Endothelial cell of umbilical vein (primary cell): ENCODE results near the gene DIS3L2. TPM values are rescaled to one million over a fixed set of nuclear protein-coding genes. Genes with fewer than 3 reads are reported as not detected.

Source experiments
- BruUV-seq: library from RNA; stranded (reverse); fragments of 400-500 nt; replicated peaks from 2 replicates; lab custom pipeline; 2021; lab: Mats Ljungman, UMichigan
- CTCF ChIA-PET: fragments of 300-600, 350-600 bp; sonication (Branson Sonifier 250); formaldehyde crosslinking; loops from one replicate; lab custom pipeline; 2021; ENCODE audit warnings: antibody characterized with exemption, inconsistent platforms; lab: Charles Lee
- POLR2A ChIA-PET: fragments of 300-600, 350-600 bp; sonication (Branson Sonifier 250); formaldehyde crosslinking; loops from one replicate; lab custom pipeline; 2021; ENCODE audit warnings: antibody characterized with exemption, inconsistent platforms; lab: Charles Lee
- DNase-seq: peaks from one replicate; pipeline ENCODE4 v3.0.0-alpha.2; 2011; ENCODE audit warnings: low read depth, low spot score
- FAIRE-seq: peaks from 2 replicates; lab custom pipeline; 2011; peaks lifted over from hg19 to GRCh38; lab: Jason Lieb, UNC
- H2AFZ ChIP-seq: 2 replicates; pipeline ENCODE4 v1.6.0; 2012; ENCODE audit warnings: low read depth, low read length, control low read depth, inconsistent platforms
- H3K27ac ChIP-seq: 2 replicates; pipeline ENCODE4 v1.5.1; 2011; ENCODE audit warnings: low read depth, mild to moderate bottlenecking, control low read depth, low read length, moderate library complexity; ENCODE audit not compliant: insufficient read depth
- H3K27me3 ChIP-seq, 2 experiments: 2 replicates each; pipeline versions ENCODE4 v1.6.0 to v1.6.1; 2011; ENCODE audit warnings: low read length in 2 of 2, mixed read lengths in 1 of 2; ENCODE audit not compliant: control insufficient read depth in 2 of 2, insufficient read depth in 2 of 2
- H3K36me3 ChIP-seq, 2 experiments: 2 replicates in 1 of 2; 3 replicates in 1 of 2; pipeline ENCODE4 v1.5.1; 2011; ENCODE audit warnings: low read length in 2 of 2, mild to moderate bottlenecking in 1 of 2, moderate library complexity in 1 of 2; ENCODE audit not compliant: control insufficient read depth in 2 of 2, insufficient read depth in 2 of 2; ENCODE audit errors: extremely low read depth in 1 of 2
- H3K4me1 ChIP-seq: 3 replicates; pipeline ENCODE4 v1.5.1; 2011; ENCODE audit warnings: mild to moderate bottlenecking, low read length; ENCODE audit not compliant: control insufficient read depth, insufficient read depth; ENCODE audit errors: extremely low read depth
- H3K4me2 ChIP-seq: 2 replicates; pipeline ENCODE4 v1.6.1; 2011; ENCODE audit warnings: low read length, control low read depth, mixed read lengths; ENCODE audit not compliant: insufficient read depth
- H3K4me3 ChIP-seq, 3 experiments: fragments of 200-600 bp in 1 of 3; sonication (generic), shearing (Covaris generic) in 1 of 3; replicated peaks in 1 of 3; 2 replicates each; pipeline ENCODE4 v1.5.1; 2011 to 2016; ENCODE audit warnings: control low read depth in 3 of 3, low read length in 3 of 3, mild to moderate bottlenecking in 2 of 3, inconsistent platforms in 1 of 3, low read depth in 1 of 3, moderate library complexity in 1 of 3; ENCODE audit not compliant: insufficient read depth in 1 of 3
- H3K79me2 ChIP-seq: 2 replicates; pipeline ENCODE4 v1.6.0; 2012; ENCODE audit warnings: low read length, inconsistent platforms; ENCODE audit not compliant: control insufficient read depth, insufficient read depth
- H3K9ac ChIP-seq: replicated peaks from 2 replicates; pipeline ENCODE3; 2011; ENCODE audit warnings: low read length, control low read depth; ENCODE audit not compliant: insufficient read depth; ENCODE audit errors: extremely low read depth
- H3K9me1 ChIP-seq: replicated peaks from 3 replicates; pipeline ENCODE4 v1.6.0; 2011; ENCODE audit warnings: mild to moderate bottlenecking, low read length; ENCODE audit not compliant: control insufficient read depth, insufficient read depth; ENCODE audit errors: extremely low read depth
- H3K9me3 ChIP-seq: replicated peaks from 2 replicates; pipeline ENCODE4 v1.5.1; 2012; ENCODE audit warnings: low read length, inconsistent platforms; ENCODE audit not compliant: control insufficient read depth, insufficient read depth
- H4K20me1 ChIP-seq: replicated peaks from 2 replicates; pipeline ENCODE3; 2011; ENCODE audit warnings: mild to moderate bottlenecking, low read length; ENCODE audit not compliant: control insufficient read depth, insufficient read depth; ENCODE audit errors: extremely low read depth
- EZH2 ChIP-seq: IDR thresholded peaks from 2 replicates; pipeline ENCODE4 v1.6.1; 2012; ENCODE audit warnings: borderline replicate concordance, low read depth, mild to moderate bottlenecking, moderate library complexity, low read length, inconsistent platforms; ENCODE audit not compliant: severe bottlenecking
- FOS ChIP-seq: IDR thresholded peaks from 2 replicates; pipeline ENCODE4 v1.6.1; 2011; ENCODE audit warnings: mild to moderate bottlenecking, low read length, moderate library complexity, borderline replicate concordance; ENCODE audit not compliant: insufficient read depth
- GATA2 ChIP-seq: IDR thresholded peaks from 2 replicates; pipeline ENCODE4 v1.7.0; 2011; ENCODE audit warnings: low read depth, mild to moderate bottlenecking, moderate library complexity, mixed read lengths, low read length; ENCODE audit not compliant: insufficient read length, insufficient read depth
- JUN ChIP-seq: IDR thresholded peaks from 2 replicates; pipeline ENCODE4 v1.6.1; 2011; ENCODE audit warnings: borderline replicate concordance, low read depth; ENCODE audit not compliant: insufficient read length, insufficient read depth
- MYC ChIP-seq: IDR thresholded peaks from one replicate; pipeline ENCODE4 v1.6.1; 2011; ENCODE audit warnings: mild to moderate bottlenecking, low read depth, low read length
- POLR2A ChIP-seq: IDR thresholded peaks from 2 replicates; pipeline ENCODE4 v1.6.1; 2012; ENCODE audit warnings: low read depth, mild to moderate bottlenecking, control low read depth, low read length
- POLR2AphosphoS5 ChIP-seq: IDR thresholded peaks from 2 replicates; pipeline ENCODE4 v1.6.1; 2012; ENCODE audit warnings: low read depth, mild to moderate bottlenecking, control low read depth, low read length, moderate library complexity; ENCODE audit not compliant: insufficient read depth
- dilution Hi-C: fragments of 300-500 bp; cut with MboI; formaldehyde crosslinking; loops from one replicate; pipeline ENCODE4 v1.15.0; 2019; ENCODE audit warnings: low sequenced_read_pairs; ENCODE audit not compliant: extremely low pct_ligation_motif_present
- intact Hi-C: fragments of 100-400 bp; cut with micrococcal nuclease; formaldehyde crosslinking; loops from one replicate; pipeline ENCODE4 v1.10.0; 2022
- polyA plus RNA-seq, 4 experiments: library from polyadenylated mRNA; depleted of rRNA in 3 of 4; stranded (reverse) in 3 of 4; unstranded in 1 of 4; fragments of >200 nt; gene quantifications; 2 replicates each; pipeline versions ENCODE4 v1.2.1 to v1.2.3, GENCODE V29; 2011 to 2012; ENCODE audit warnings: missing spikeins in 1 of 4
- total RNA-seq: library from RNA; stranded (reverse); gene quantifications from 2 replicates; pipeline ENCODE4 v1.2.3, GENCODE V29; 2021
- TF ChIP-seq, protein P1 (sequence below), 2 donors: IDR thresholded peaks; 1 replicate in 1 of 2; 2 replicates in 1 of 2; pipeline ENCODE4 v1.5.1; 2011; ENCODE audit warnings: low read length in 2 of 2, mild to moderate bottlenecking in 2 of 2, moderate library complexity in 2 of 2, control low read depth in 1 of 2, inconsistent platforms in 1 of 2, low read depth in 1 of 2; ENCODE audit not compliant: insufficient read depth in 1 of 2; ENCODE audit errors: extremely low read depth in 1 of 2
- TF ChIP-seq, protein P2 (sequence below): IDR thresholded peaks from 2 replicates; pipeline ENCODE4 v1.6.1; 2011; ENCODE audit not compliant: insufficient read depth, insufficient read length

DIS3L2 gene
- total and polyA plus RNA-seq, 2 donors (not counting 3 experiments of a cell fraction or from before 2014, with no cell fraction given), result 14.6 to 31.2 TPM

- no peaks in the 10 kb centered on the region for H3K36me3 ChIP-seq
- peak overlapping the region; percentile 52 for H3K4me2 ChIP-seq
- peaks cover 44 to 57% of the 10 kb centered on the region in 2 experiments for H3K27me3 ChIP-seq
- H3K4me3 ChIP-seq, result peak overlapping the region in 2 of 3 experiments; percentile 15 to 30
- no peaks in the 10 kb centered on the region for H4K20me1 ChIP-seq
- no peaks in the 10 kb centered on the region for H3K79me2 ChIP-seq
- TF ChIP-seq FOS (no peak), MYC (no peak), POLR2A (no peak), JUN (no peak), EZH2 (no peak), GATA2 (no peak), POLR2AphosphoS5 (no peak)
- TF ChIP-seq, protein P1, sequence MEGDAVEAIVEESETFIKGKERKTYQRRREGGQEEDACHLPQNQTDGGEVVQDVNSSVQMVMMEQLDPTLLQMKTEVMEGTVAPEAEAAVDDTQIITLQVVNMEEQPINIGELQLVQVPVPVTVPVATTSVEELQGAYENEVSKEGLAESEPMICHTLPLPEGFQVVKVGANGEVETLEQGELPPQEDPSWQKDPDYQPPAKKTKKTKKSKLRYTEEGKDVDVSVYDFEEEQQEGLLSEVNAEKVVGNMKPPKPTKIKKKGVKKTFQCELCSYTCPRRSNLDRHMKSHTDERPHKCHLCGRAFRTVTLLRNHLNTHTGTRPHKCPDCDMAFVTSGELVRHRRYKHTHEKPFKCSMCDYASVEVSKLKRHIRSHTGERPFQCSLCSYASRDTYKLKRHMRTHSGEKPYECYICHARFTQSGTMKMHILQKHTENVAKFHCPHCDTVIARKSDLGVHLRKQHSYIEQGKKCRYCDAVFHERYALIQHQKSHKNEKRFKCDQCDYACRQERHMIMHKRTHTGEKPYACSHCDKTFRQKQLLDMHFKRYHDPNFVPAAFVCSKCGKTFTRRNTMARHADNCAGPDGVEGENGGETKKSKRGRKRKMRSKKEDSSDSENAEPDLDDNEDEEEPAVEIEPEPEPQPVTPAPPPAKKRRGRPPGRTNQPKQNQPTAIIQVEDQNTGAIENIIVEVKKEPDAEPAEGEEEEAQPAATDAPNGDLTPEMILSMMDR (IDR thresholded peaks at IDR 0.05; ENCODE audit: extremely low read depth in 1 of 2, insufficient read depth in 1 of 2, low read depth in 1 of 2, low read length in 2 of 2), result no peak
- TF ChIP-seq, protein P2, sequence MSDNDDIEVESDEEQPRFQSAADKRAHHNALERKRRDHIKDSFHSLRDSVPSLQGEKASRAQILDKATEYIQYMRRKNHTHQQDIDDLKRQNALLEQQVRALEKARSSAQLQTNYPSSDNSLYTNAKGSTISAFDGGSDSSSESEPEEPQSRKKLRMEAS, result no peak
- BruUV-seq, result no TSS peak
- dilution Hi-C loops, result no loop called here
- FAIRE-seq (no peak), DNase-seq (no peak)
- no peak overlapping the region for H3K9ac ChIP-seq
- H3K9me3 ChIP-seq, result no peaks in the 10 kb centered on the region
- intact Hi-C loops, result loop anchor here (1.0 kb wide), 1 partner anchor 34 kb away; the partner anchor contains the start of gene DIS3L2
- POLR2A ChIA-PET, result no interaction called here
- no peak overlapping the region for H3K27ac ChIP-seq
- H3K9me1 ChIP-seq, result no peaks in the 10 kb centered on the region
- H3K4me1 ChIP-seq, result peaks cover 15% of the 10 kb centered on the region
- CTCF ChIA-PET, result interaction anchor here (0.6 to 5.1 kb wide), 11 partner anchors 8 to 399 kb away, joined by 3 to 149 read pairs (median 19); no protein-coding TSS in a partner anchor
- peak overlapping the region; percentile 49 for H2AFZ ChIP-seq
Observed at GRCh38 chr2:231926761-231927565, 34.5 kb upstream of the DIS3L2 start.
